GM12864 (cell line): Measurements from ENCODE around the gene GNG14.

Experiments
- DNase-seq: peaks from one replicate; pipeline ENCODE4 v3.0.0-alpha.2; 2011; ENCODE audit warnings: low read depth
- H3K4me3 ChIP-seq: 2 replicates; pipeline ENCODE4 v1.5.1; 2011; ENCODE audit warnings: mild to moderate bottlenecking, low read depth, low read length, control low read depth
- TF ChIP-seq, protein P1 (sequence below): IDR thresholded peaks from 2 replicates; pipeline ENCODE4 v1.5.1; 2011; ENCODE audit warnings: low read depth, mild to moderate bottlenecking, moderate library complexity, low read length, control low read depth, inconsistent platforms; ENCODE audit errors: missing control alignments

Gene GNG14

DNA sequence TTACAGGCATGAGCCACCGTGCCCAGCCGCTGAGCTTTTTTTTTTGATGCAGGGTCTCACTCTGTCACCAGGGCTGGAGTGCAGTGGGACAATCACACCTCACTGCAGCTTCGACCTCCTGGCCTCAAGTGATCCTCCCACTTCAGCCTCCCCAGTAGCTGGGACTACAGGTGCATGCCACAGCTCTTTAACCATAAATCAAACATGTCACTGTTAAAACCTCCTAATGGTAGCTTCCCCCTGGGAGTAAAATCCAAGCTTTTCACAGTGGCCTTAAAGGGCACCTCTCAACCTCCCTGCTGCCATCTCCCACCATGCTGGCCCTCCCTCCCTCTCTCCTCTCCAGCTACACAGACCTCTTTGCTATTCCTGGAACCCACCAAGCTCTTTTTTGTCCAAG lies 2.0 kb upstream of the GNG14 start:
- DNase-seq, result no peak
- TF ChIP-seq, protein P1, sequence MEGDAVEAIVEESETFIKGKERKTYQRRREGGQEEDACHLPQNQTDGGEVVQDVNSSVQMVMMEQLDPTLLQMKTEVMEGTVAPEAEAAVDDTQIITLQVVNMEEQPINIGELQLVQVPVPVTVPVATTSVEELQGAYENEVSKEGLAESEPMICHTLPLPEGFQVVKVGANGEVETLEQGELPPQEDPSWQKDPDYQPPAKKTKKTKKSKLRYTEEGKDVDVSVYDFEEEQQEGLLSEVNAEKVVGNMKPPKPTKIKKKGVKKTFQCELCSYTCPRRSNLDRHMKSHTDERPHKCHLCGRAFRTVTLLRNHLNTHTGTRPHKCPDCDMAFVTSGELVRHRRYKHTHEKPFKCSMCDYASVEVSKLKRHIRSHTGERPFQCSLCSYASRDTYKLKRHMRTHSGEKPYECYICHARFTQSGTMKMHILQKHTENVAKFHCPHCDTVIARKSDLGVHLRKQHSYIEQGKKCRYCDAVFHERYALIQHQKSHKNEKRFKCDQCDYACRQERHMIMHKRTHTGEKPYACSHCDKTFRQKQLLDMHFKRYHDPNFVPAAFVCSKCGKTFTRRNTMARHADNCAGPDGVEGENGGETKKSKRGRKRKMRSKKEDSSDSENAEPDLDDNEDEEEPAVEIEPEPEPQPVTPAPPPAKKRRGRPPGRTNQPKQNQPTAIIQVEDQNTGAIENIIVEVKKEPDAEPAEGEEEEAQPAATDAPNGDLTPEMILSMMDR, result no peak
- no peak overlapping the region for H3K4me3 ChIP-seq

- DNase-seq, result no peak
- H3K4me3 ChIP-seq, result no peak overlapping the region
- TF ChIP-seq, protein P1, result no peak
These were observed 1.2 kb downstream of the GNG14 start for GRCh38 chr19:12689012-12689411.

GRCh38 chr19:12689581-12690216 lies 1.9 kb downstream of the GNG14 start:
- TF ChIP-seq, protein P1, result no peak
- no peak overlapping the region for H3K4me3 ChIP-seq
- no peak for DNase-seq

DNA sequence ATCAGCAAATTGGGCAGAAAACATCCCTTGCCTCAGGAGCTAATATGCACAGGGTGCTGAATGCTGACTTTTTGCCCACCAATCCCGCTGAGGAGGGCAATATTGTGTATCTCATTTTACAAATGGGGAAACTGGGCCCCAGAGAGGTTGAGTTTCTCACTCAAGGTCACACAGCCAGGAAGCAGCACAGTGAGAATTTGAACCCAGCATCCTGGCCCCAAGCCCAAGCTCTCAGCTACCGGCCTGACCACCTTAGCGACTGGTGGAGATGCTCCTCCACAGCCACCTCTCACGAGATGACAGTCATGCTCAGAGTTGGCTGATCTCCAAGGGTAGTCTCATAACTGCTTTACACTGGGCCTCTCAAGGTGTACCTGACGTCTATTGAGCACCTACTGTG lies 5.2 kb downstream of the GNG14 start:
- H3K4me3 ChIP-seq, result no peak overlapping the region
- DNase-seq, result no peak
- TF ChIP-seq, protein P1, result no peak

- TF ChIP-seq, protein P1, result no peak
- DNase-seq, result no peak
- no peak overlapping the region for H3K4me3 ChIP-seq
These were observed 6.8 kb downstream of the GNG14 start for GRCh38 chr19:12694641-12695040.

DNA sequence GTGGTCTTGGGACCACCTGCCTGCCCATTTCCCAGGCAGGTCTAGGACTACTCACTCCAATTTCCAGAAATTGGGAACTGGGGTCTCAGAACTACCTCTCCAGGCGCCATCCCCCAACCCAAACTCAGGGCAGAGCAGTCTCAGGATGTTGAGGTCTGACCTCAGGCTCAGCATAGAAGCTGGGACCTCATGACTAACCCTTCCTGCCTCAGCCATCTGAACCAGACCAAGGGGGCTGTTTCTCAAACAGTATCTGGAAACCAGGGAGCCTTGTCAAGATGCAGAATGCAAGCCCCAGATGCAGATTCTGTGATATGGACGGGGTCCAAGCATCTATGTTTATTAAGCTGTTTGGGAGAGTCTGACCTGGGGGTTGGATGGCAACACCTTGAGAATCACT lies 7.3 kb downstream of the GNG14 start:
- TF ChIP-seq, protein P1, result no peak
- no peak overlapping the region for H3K4me3 ChIP-seq
- no peak for DNase-seq

DNA sequence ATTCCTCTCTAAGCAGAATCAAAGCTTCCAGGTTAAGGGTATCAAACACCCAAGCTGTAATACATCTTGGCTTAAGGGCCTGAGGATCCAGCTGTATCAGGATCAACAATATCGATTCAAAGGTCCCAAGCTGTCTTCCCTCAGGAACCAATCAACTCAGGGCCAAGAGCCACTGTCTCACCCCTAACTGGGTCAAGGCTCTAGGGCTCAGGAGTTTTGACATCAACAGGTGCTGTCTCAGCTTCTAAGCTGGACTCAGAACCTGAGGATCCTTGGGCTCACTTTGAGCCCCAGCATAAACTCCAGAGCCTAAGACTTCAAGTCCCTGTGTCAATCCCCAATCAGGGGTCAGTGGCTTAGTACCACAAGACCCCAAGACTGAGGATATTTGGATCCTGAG lies 7.7 kb downstream of the GNG14 start:
- TF ChIP-seq, protein P1, result no peak
- H3K4me3 ChIP-seq, result peak overlapping the region; percentile 95
- no peak for DNase-seq
